GM21786 (cell line): ENCODE results near the gene TMEM221.
"Not testable (repeated sequence)": the region's sequence is repeated elsewhere in the genome, so short reads cannot be mapped to it uniquely, and the experiment has no call there.

Source experiments
- ATAC-seq: cut with Tn5 transposase; IDR thresholded peaks from one replicate; pipeline ENCODE4 v1.9.1; 2021; ENCODE audit not compliant: unreplicated experiment

TMEM221 gene

GRCh38 chr19:17448131-17448967 lies at the start of gene TMEM221:
TMEM221 (minus strand) TSS chr19:17448668; CDS start chr19:17448462, 206 bp downstream.
- no peak for ATAC-seq

GRCh38 chr19:17497149-17497798 lies 48.8 kb upstream of the TMEM221 start:
- ATAC-seq = no peak

GRCh38 chr19:17496337-17496997 lies 48.0 kb upstream of the TMEM221 start:
- peak; percentile 56 for ATAC-seq

- ATAC-seq = no peak
Measured at GRCh38 chr19:17495639-17496296, 47.3 kb upstream of the TMEM221 start.

- ATAC-seq = no peak
Measured at GRCh38 chr19:17491287-17491686, 42.8 kb upstream of the TMEM221 start.

GRCh38 chr19:17490411-17490810 lies 41.9 kb upstream of the TMEM221 start:
- ATAC-seq = no peak

- ATAC-seq = no peak
Measured at GRCh38 chr19:17489392-17490030, 41.0 kb upstream of the TMEM221 start.

- ATAC-seq = no peak
Measured at GRCh38 chr19:17488593-17489391, 40.3 kb upstream of the TMEM221 start.

- ATAC-seq = no peak
Measured at GRCh38 chr19:17487284-17488121, 39.0 kb upstream of the TMEM221 start.

- no peak for ATAC-seq
Measured at GRCh38 chr19:17486545-17487240, 38.2 kb upstream of the TMEM221 start.

- ATAC-seq = no peak
Measured at GRCh38 chr19:17484520-17485185, 36.2 kb upstream of the TMEM221 start.

- ATAC-seq = no peak
Measured at GRCh38 chr19:17483605-17484002, 35.1 kb upstream of the TMEM221 start.

- ATAC-seq = no peak
Measured at GRCh38 chr19:17482877-17483604, 34.6 kb upstream of the TMEM221 start.

- no peak for ATAC-seq
Measured at GRCh38 chr19:17481986-17482385, 33.5 kb upstream of the TMEM221 start.

GRCh38 chr19:17479325-17479791 lies 30.9 kb upstream of the TMEM221 start:
- no peak for ATAC-seq

GRCh38 chr19:17475541-17476115 lies 27.2 kb upstream of the TMEM221 start:
- ATAC-seq = no peak

- not testable (repeated sequence) for ATAC-seq
Measured at GRCh38 chr19:17475011-17475540, 26.6 kb upstream of the TMEM221 start.
